A673 (cell line): Measurements from ENCODE around the gene GPC6.

Experiments used
- CTCF ChIP-seq: fragments of 300-800, 200-600 bp; sonication (generic); conservative IDR thresholded peaks from 2 replicates; pipeline ENCODE4 v1.5.1; 2017; ENCODE audit warnings: low read depth, mild to moderate bottlenecking, antibody characterized with exemption, low read length, moderate library complexity, mixed read lengths
- EZH2 ChIP-seq: fragments of 200-600 bp; sonication (generic); IDR thresholded peaks from 2 replicates; pipeline ENCODE4 v1.6.1; 2017; ENCODE audit warnings: borderline replicate concordance, low read depth, mild to moderate bottlenecking, mixed read lengths, antibody characterized with exemption, low read length; ENCODE audit not compliant: poor library complexity, severe bottlenecking

- TF ChIP-seq CTCF, result no peak
- TF ChIP-seq EZH2, result no peak
Observed at GRCh38 chr13:94317063-94317491, 1090.5 kb downstream of the GPC6 start.
